HL-60 (cell line): Measurements from ENCODE around the gene MOB3A.

ENCODE experiments used
- DNase-seq, 2 experiments: peaks; one replicate each; pipeline ENCODE4 v3.0.0-alpha.2; 2010 to 2020; ENCODE audit warnings: low read depth in 1 of 2, low spot score in 1 of 2
- H3K27ac ChIP-seq: fragments of 250-450 bp; sonication (Bioruptor Pico); replicated peaks from 2 replicates; pipeline ENCODE4 v1.5.1; 2020; ENCODE audit warnings: mild to moderate bottlenecking, moderate library complexity
- H3K27me3 ChIP-seq: fragments of 250-450 bp; sonication (Bioruptor Pico); 2 replicates; pipeline ENCODE4 v1.5.1; 2021; ENCODE audit warnings: mild to moderate bottlenecking, moderate library complexity; ENCODE audit not compliant: insufficient read depth, poor library complexity, severe bottlenecking
- H3K4me3 ChIP-seq: replicated peaks from 2 replicates; pipeline ENCODE4 v1.5.1; 2011; ENCODE audit warnings: mild to moderate bottlenecking, control low read depth, low read length; ENCODE audit not compliant: insufficient read depth
- CTCF ChIP-seq: IDR thresholded peaks from one replicate; pipeline ENCODE4 v1.5.1; 2011; ENCODE audit warnings: low read length, control low read depth, inconsistent platforms; ENCODE audit not compliant: insufficient read depth
- GABPA ChIP-seq: IDR thresholded peaks from 2 replicates; pipeline ENCODE4 v1.6.1; 2012; ENCODE audit warnings: low read depth
- POLR2AphosphoS5 ChIP-seq: IDR thresholded peaks from 2 replicates; pipeline ENCODE4 v1.6.1; 2012; ENCODE audit warnings: low read depth
- REST ChIP-seq: IDR thresholded peaks from 2 replicates; pipeline ENCODE4 v1.6.1; 2012; ENCODE audit warnings: low read depth; ENCODE audit not compliant: insufficient replicate concordance
- SPI1 ChIP-seq: IDR thresholded peaks from 2 replicates; pipeline ENCODE4 v1.6.1; 2012; ENCODE audit warnings: low read depth, mild to moderate bottlenecking, borderline replicate concordance

MOB3A gene

GRCh38 chr19:2022289-2022688, 73.8 kb downstream of the MOB3A start:
- no peak overlapping the region for H3K4me3 ChIP-seq
- no peak for DNase-seq
- TF ChIP-seq REST (no peak), CTCF (no peak), SPI1 (no peak), POLR2AphosphoS5 (no peak), GABPA (no peak)
- no peak overlapping the region for H3K27ac ChIP-seq
- H3K27me3 ChIP-seq, result no peaks in the 10 kb centered on the region

GRCh38 chr19:2021453-2022140, 74.5 kb downstream of the MOB3A start:
- Histone ChIP-seq H3K27ac (no peak overlapping the region), H3K4me3 (no peak overlapping the region), H3K27me3 (no peaks in the 10 kb centered on the region)
- DNase-seq, result no peak
- no peak for TF ChIP-seq SPI1
- no peak for TF ChIP-seq REST
- TF ChIP-seq POLR2AphosphoS5, result no peak
- no peak for TF ChIP-seq GABPA
- no peak for TF ChIP-seq CTCF
